GM10248 (cell line): ENCODE measurements around the gene ESRRG.

ENCODE experiments used
- CTCF ChIA-PET: fragments of 300-600 bp; sonication (Branson Sonifier 250); formaldehyde crosslinking; extraction: SDS; loops from one replicate; lab custom pipeline; 2021; ENCODE audit warnings: antibody characterized with exemption; lab: Yijun Ruan, JAX
- POLR2A ChIA-PET: fragments of 350-650 bp; sonication (Branson Sonifier 250); formaldehyde crosslinking; extraction: SDS; loops from one replicate; lab custom pipeline; 2020; ENCODE audit warnings: antibody characterized with exemption; lab: Yijun Ruan, JAX
- DNase-seq: peaks from one replicate; pipeline ENCODE4 v3.0.0; 2012; ENCODE audit errors: extremely low spot score
- TF ChIP-seq, protein P1 (sequence below): IDR thresholded peaks from 2 replicates; pipeline ENCODE4 v1.5.1; 2012; ENCODE audit warnings: mild to moderate bottlenecking, low read depth; ENCODE audit errors: extremely low read depth, missing control alignments, control extremely low read depth

Gene ESRRG

DNA sequence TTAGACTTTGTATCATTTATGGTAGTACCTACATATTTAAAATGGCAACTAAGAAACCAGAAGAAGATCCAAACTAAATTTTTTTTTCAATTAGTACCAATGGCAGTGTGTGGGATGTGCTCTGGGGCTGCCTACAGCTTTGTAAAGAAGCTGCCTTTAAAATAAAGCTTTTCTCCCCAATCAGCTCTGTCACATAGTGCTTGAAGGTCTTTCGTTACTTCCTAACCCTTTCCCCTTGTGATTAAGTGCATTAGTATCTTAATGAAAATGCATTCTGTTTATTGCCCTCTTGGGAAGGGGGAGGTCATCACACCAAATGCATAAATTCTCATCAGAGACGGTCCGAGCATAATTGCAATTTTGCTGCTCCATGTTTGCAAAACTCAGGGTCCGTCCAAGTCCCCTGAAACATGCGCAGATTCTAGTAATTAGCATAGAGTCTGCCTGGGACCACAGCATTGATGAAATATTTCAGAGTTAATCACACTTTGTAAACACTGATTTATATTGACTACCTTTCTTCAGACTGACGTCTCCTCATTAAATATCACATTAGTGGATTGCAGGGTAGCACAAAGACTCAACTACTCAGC is 71.3 kb downstream of the ESRRG start:
- no peak for DNase-seq
- TF ChIP-seq, protein P1, sequence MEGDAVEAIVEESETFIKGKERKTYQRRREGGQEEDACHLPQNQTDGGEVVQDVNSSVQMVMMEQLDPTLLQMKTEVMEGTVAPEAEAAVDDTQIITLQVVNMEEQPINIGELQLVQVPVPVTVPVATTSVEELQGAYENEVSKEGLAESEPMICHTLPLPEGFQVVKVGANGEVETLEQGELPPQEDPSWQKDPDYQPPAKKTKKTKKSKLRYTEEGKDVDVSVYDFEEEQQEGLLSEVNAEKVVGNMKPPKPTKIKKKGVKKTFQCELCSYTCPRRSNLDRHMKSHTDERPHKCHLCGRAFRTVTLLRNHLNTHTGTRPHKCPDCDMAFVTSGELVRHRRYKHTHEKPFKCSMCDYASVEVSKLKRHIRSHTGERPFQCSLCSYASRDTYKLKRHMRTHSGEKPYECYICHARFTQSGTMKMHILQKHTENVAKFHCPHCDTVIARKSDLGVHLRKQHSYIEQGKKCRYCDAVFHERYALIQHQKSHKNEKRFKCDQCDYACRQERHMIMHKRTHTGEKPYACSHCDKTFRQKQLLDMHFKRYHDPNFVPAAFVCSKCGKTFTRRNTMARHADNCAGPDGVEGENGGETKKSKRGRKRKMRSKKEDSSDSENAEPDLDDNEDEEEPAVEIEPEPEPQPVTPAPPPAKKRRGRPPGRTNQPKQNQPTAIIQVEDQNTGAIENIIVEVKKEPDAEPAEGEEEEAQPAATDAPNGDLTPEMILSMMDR = no peak
- ChIA-PET POLR2A (no interaction called here), CTCF (interaction anchor here (0.7 to 1.2 kb wide), 2 partner anchors 9 to 12 kb away, joined by 3 read pairs; no protein-coding TSS in a partner anchor)

DNA sequence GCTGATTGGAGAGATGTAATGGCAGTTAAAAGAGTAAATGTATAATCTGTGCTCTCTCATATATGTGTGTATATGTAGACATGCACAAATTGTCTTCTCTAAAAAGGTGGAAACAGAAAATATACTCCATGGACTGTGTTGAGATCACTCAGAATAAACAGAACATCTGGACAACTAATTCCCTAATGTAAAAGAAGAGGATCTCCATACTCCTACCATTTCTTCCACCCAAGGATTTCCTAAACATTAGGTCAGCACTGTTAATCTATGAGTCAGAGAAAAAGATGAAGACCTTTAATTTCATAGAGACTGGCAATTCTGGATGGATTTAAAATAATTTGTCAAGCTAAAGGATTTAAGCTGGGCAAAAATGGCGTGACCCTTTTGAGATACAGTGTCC is 80.1 kb downstream of the ESRRG start:
- ChIA-PET POLR2A (no interaction called here), CTCF (interaction anchor here (1.5 kb wide), 1 partner anchor 8 kb away, joined by 3 read pairs; no protein-coding TSS in a partner anchor)
- DNase-seq = no peak
- TF ChIP-seq, protein P1 = no peak

DNA sequence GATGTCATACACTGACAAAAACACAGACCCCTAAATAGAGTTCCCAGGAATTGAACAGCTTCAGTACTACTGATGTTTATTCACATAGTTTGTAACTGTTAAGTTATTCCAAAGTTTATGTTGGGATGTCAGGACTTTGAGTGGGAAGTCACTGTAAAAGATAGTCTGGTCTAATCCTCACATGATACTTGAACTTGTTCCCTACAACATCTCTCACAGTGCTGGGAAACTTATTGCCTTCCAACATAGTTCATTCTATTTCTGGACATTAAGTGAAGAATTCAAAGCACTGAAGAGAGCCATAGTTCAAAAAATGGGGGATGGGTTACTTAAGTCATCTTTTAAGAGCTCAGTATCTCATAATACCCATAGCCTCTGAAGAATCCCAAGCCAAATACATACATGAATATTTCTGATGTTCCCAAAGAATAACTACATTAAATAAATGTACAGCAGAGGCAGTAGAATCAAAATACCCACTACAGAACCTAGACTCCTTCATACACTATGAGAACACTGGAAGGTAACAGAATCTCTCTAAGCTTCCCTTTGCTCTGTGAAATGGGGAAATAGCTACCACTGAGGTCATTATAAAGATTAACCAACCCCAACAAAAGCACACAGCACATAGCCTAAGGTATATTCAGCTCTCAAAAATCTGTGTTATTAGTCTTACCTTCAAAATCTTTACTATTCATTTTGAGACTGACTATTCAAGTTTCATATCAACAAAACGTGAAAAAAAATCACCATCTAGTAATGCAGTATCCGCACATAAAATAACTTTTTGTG is 81.4 kb downstream of the ESRRG start:
- no peak for DNase-seq
- CTCF ChIA-PET = interaction anchor here (1.5 to 1.6 kb wide), 2 partner anchors 9 to 20 kb away, joined by 3 read pairs; no protein-coding TSS in a partner anchor
- TF ChIP-seq, protein P1 = no peak
- POLR2A ChIA-PET = no interaction called here

DNA sequence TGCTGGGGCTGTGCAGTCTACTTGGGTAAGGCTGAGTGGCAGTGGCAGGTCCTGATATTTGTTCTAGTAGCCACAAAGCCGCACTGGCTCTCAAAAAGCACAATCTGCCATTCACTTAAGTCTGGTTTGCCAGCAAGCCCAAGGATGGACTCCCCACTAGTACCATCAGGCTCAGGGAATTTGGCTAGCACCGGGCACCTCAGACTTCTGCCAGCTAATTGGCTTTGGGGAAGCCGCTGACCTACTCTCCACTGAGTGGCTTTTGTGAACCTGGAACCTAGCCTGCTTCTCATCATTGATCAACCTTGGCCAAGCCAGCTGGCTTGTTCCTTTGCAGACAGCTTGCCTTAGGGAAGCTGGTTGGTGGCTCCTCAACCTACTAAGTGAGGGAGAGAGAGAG is 83.1 kb downstream of the ESRRG start:
- ChIA-PET CTCF (interaction anchor here (0.6 kb wide), 1 partner anchor 12 kb away, joined by 3 read pairs; no protein-coding TSS in a partner anchor), POLR2A (no interaction called here)
- TF ChIP-seq, protein P1 = no peak
- no peak for DNase-seq

DNA sequence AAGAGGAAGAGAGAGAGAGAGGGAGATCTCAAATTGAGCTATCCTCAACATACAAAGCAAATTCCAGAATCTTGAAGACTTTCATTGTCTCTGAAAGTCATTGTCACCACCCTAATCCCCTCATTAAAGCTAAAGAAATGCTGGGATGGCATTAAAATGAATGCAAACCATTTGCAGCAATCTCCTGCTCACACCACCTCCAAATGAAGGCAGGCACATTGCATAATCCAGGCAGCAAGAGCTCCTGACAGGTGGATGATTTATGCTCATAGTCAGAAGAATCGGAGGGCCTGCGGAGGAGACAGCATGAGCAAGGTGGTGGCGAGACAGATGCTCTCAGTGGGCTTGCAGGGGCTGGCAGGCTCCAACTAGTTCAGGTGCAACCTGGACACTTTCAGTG is 90.2 kb downstream of the ESRRG start:
- ChIA-PET CTCF (no interaction called here), POLR2A (no interaction called here)
- TF ChIP-seq, protein P1 = no peak
- DNase-seq = no peak

DNA sequence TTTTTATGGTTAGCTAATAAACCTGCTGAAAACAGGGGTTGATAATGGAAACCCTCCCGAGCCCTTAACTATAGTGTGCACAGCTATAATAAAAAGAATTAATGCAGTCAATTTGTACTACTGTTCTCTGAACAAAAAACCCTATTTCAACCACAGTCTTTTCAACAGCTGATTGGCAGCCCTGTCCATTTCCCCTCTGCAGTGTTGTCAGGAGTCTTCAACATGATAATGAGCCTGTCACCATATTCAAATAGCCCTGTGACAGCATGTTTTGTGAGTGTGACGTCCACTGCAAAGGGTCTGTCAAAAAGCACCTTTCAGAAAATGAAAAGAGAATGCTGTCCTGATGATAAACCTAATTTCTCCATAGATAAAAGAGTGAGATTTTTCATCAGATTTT is 92.7 kb downstream of the ESRRG start:
- ChIA-PET POLR2A (no interaction called here), CTCF (no interaction called here)
- DNase-seq = no peak
- TF ChIP-seq, protein P1 = no peak
